PC-9 (cell line): ENCODE measurements around the gene MECP2. TPM values are rescaled to one million over a fixed set of nuclear protein-coding genes. Genes with fewer than 3 reads are reported as not detected.

ENCODE experiments used
- BruUV-seq: library from RNA; stranded (reverse); fragments of 400-500 nt; replicated peaks from 2 replicates; lab custom pipeline; 2021; lab: Mats Ljungman, UMichigan
- CTCF ChIA-PET: fragments of 300-600 bp; sonication (Branson Sonifier 250); formaldehyde crosslinking; loops from one replicate; lab custom pipeline; 2022; ENCODE audit warnings: antibody characterized with exemption; lab: Charles Lee
- POLR2A ChIA-PET: fragments of 300-600 bp; sonication (Branson Sonifier 250); formaldehyde crosslinking; loops from one replicate; lab custom pipeline; 2022; ENCODE audit warnings: antibody characterized with exemption; ENCODE audit not compliant: unreplicated experiment; lab: Charles Lee
- DNase-seq, 2 experiments: peaks; one replicate each; pipeline versions ENCODE4 v3.0.0 to v3.0.0-alpha.2; 2015 to 2022; ENCODE audit warnings: mixed read lengths in 1 of 2
- H2AFZ ChIP-seq: fragments of 200-600 bp; sonication (generic); 2 replicates; pipeline ENCODE4 v1.8.1; 2017; ENCODE audit warnings: antibody characterized with exemption
- H3F3A ChIP-seq: fragments of 200-600 bp; sonication (generic); 2 replicates; pipeline ENCODE4 v1.8.1; 2017; ENCODE audit warnings: antibody characterized with exemption, mild to moderate bottlenecking, low read depth; ENCODE audit not compliant: insufficient read depth
- H3K27ac ChIP-seq: fragments of 200-600 bp; sonication (generic); 2 replicates; pipeline ENCODE4 v1.6.1; 2016; ENCODE audit warnings: mixed run types
- H3K27me3 ChIP-seq: fragments of 200-600 bp; sonication (generic); 2 replicates; pipeline ENCODE4 v1.6.1; 2016; ENCODE audit warnings: low read depth, mixed run types; ENCODE audit not compliant: insufficient read depth
- H3K36me3 ChIP-seq: fragments of 200-600 bp; sonication (generic); 2 replicates; pipeline ENCODE4 v1.6.1; 2016; ENCODE audit warnings: low read depth, mixed run types
- H3K4me1 ChIP-seq: fragments of 200-600 bp; sonication (generic); replicated peaks from 2 replicates; pipeline ENCODE4 v1.6.1; 2016; ENCODE audit warnings: mixed run types; ENCODE audit not compliant: insufficient read depth
- H3K4me2 ChIP-seq: fragments of 200-600 bp; sonication (generic); 2 replicates; pipeline ENCODE4 v1.6.1; 2017; ENCODE audit warnings: mixed run types
- H3K4me3 ChIP-seq: fragments of 200-600 bp; sonication (generic); 2 replicates; pipeline ENCODE4 v1.6.1; 2016; ENCODE audit warnings: mixed run types
- H3K79me2 ChIP-seq: fragments of 200-600 bp; sonication (generic); 2 replicates; pipeline ENCODE4 v1.6.1; 2017; ENCODE audit warnings: low read depth, mixed run types
- H3K9me2 ChIP-seq: fragments of 200-600 bp; sonication (generic); 2 replicates; pipeline ENCODE4 v1.8.1; 2017; ENCODE audit warnings: mild to moderate bottlenecking; ENCODE audit not compliant: insufficient read depth
- H3K9me3 ChIP-seq: fragments of 200-600 bp; sonication (generic); 2 replicates; pipeline ENCODE4 v1.8.1; 2016; ENCODE audit warnings: low read depth; ENCODE audit not compliant: insufficient read depth
- H4K20me1 ChIP-seq: fragments of 200-600 bp; sonication (generic); 2 replicates; pipeline ENCODE4 v1.8.1; 2017; ENCODE audit not compliant: insufficient read depth
- EZH2 ChIP-seq: fragments of 200-600 bp; sonication (generic); IDR thresholded peaks from 2 replicates; pipeline ENCODE4 v1.8.0; 2017; ENCODE audit warnings: antibody characterized with exemption, low read depth
- intact Hi-C: fragments of 100-400 bp; cut with micrococcal nuclease; formaldehyde crosslinking; loops from one replicate; pipeline ENCODE4 v1.10.0; 2022; ENCODE audit not compliant: unreplicated experiment
- total RNA-seq: library from RNA; stranded (reverse); gene quantifications from 2 replicates; pipeline ENCODE4 v1.2.3, GENCODE V29; 2021
- TF ChIP-seq, protein P1 (sequence below): fragments of 200-600 bp; sonication (generic); conservative IDR thresholded peaks from 2 replicates; pipeline ENCODE4 v1.6.1; 2017; ENCODE audit warnings: mixed run types, antibody characterized with exemption, mild to moderate bottlenecking, moderate library complexity

The MECP2 gene
- total RNA-seq, 1 experiment from 2014 or later: 85.6 TPM

DNA sequence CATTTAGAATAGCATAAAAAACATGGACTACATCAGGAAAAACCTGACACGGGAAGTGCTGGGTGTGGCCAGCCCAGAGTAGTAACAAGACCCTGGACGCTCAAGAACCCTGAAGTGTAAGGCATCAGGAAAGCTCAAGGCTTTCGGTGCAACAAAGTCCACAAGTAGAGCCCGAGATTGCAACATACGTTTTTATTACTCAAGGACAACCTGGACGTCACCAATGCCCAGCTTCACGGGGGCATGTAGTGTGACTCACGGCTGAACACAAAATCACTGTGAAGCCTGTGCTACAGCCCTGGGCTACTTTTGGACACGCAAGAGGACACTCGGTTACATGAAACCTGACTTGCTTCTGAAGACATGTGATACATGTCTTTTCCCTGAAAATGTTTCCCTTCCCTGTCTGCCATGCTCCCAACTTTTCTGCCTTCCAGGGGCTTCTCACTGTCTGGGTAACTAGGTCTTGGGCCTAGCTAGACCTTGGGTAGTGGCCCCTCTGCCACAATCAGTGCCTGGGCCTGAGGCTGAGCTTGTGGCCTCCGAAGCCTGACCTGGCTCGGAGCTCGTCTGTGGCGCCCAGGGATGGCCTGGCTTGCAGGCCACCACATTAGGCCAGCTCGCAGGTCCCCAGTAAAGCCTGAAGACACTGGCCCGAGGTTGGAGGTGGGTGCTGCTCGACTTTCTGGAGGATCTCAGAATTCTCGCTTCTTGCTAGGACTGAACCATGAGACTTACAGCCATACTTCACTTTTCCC lies 87.0 kb downstream of the MECP2 start:
- no peaks in the 10 kb centered on the region for H3K27me3 ChIP-seq
- no peaks in the 10 kb centered on the region for H3K9me3 ChIP-seq
- no peaks in the 10 kb centered on the region for H3K36me3 ChIP-seq
- DNase-seq: no peak
- H3K4me2 ChIP-seq: no peak overlapping the region
- intact Hi-C loops: no loop called here
- TF ChIP-seq, protein P1, sequence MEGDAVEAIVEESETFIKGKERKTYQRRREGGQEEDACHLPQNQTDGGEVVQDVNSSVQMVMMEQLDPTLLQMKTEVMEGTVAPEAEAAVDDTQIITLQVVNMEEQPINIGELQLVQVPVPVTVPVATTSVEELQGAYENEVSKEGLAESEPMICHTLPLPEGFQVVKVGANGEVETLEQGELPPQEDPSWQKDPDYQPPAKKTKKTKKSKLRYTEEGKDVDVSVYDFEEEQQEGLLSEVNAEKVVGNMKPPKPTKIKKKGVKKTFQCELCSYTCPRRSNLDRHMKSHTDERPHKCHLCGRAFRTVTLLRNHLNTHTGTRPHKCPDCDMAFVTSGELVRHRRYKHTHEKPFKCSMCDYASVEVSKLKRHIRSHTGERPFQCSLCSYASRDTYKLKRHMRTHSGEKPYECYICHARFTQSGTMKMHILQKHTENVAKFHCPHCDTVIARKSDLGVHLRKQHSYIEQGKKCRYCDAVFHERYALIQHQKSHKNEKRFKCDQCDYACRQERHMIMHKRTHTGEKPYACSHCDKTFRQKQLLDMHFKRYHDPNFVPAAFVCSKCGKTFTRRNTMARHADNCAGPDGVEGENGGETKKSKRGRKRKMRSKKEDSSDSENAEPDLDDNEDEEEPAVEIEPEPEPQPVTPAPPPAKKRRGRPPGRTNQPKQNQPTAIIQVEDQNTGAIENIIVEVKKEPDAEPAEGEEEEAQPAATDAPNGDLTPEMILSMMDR: no peak
- TF ChIP-seq EZH2: no peak
- CTCF ChIA-PET: no interaction called here
- H3K9me2 ChIP-seq: no peaks in the 10 kb centered on the region
- no peak overlapping the region for H3K27ac ChIP-seq
- H3F3A ChIP-seq: no peaks in the 10 kb centered on the region
- no peak overlapping the region for H3K4me3 ChIP-seq
- POLR2A ChIA-PET: interaction anchor here (0.5 to 0.7 kb wide), 2 partner anchors 373 to 522 kb away, joined by 3 to 5 read pairs; no protein-coding TSS in a partner anchor
- H3K4me1 ChIP-seq: no peaks in the 10 kb centered on the region
- H2AFZ ChIP-seq: no peak overlapping the region
- H3K79me2 ChIP-seq: no peaks in the 10 kb centered on the region
- BruUV-seq: no TSS peak
- H4K20me1 ChIP-seq: no peaks in the 10 kb centered on the region

DNA sequence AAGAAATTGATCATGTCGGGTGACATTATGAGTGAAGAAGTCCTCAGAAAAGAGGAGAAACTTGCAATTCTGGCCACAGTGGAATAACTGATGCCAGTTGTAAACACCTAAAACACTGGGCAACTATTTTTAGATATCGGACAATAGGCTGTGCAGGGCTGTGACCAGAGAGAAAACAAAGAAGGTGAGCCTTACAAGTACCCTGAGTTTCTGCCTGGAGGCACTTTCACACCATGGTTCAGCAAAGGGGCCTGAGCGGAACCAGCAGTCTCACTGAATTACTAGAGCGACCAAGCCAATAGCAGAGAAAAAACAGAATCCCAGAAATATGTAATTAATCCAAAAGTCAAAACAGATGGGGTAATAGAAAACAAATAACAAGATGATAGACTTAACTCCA lies 89.0 kb downstream of the MECP2 start:
- H3F3A ChIP-seq: peaks cover 4% of the 10 kb centered on the region; the same call in 1 of the 2 replicates

DNA sequence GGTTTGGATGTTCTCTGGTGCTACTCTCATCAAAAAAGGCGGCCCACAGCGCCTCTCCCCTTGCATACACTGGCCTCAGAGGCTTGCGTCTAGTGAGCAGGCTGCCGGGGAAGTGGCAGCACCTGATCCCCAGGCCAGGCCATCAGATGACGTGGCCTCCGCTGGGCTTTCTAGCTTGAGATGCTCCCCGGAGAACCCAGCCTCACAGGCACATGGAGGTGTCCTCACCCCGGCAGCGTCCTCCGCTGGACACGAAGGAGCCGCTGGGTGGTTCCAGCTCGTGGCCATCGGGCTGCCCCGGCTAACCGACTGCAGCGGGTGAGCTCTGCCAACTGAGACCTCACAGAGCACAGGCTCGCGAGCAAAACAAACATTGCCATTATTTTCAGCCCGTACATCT lies 90.6 kb downstream of the MECP2 start:
- H3K79me2 ChIP-seq: no peaks in the 10 kb centered on the region
- H3K4me3 ChIP-seq: no peak overlapping the region
- no peak overlapping the region for H3K27ac ChIP-seq
- H4K20me1 ChIP-seq: no peaks in the 10 kb centered on the region
- ChIA-PET POLR2A (no interaction called here), CTCF (no interaction called here)
- no TSS peak for BruUV-seq
- no peak for DNase-seq
- no peaks in the 10 kb centered on the region for H3K9me2 ChIP-seq
- H3K36me3 ChIP-seq: no peaks in the 10 kb centered on the region
- H3K4me1 ChIP-seq: peaks cover 7% of the 10 kb centered on the region
- H3K4me2 ChIP-seq: no peak overlapping the region
- intact Hi-C loops: no loop called here
- peaks cover 4% of the 10 kb centered on the region; the same call in 1 of the 2 replicates for H3F3A ChIP-seq
- TF ChIP-seq, protein P1: no peak
- no peak for TF ChIP-seq EZH2
- no peaks in the 10 kb centered on the region for H3K27me3 ChIP-seq
- no peaks in the 10 kb centered on the region for H3K9me3 ChIP-seq
- H2AFZ ChIP-seq: no peak overlapping the region

More for the DNA sequence above, 89.0 kb downstream of the MECP2 start:
- Histone ChIP-seq H3K4me3 (no peak overlapping the region), H3K36me3 (no peaks in the 10 kb centered on the region), H3K4me2 (no peak overlapping the region), H4K20me1 (no peaks in the 10 kb centered on the region), H2AFZ (no peak overlapping the region), H3K27ac (no peak overlapping the region), H3K4me1 (no peaks in the 10 kb centered on the region), H3K27me3 (no peaks in the 10 kb centered on the region), H3K79me2 (no peaks in the 10 kb centered on the region), H3K9me3 (no peaks in the 10 kb centered on the region), H3K9me2 (no peaks in the 10 kb centered on the region)
- BruUV-seq: no TSS peak
- intact Hi-C loops: no loop called here
- no peak for DNase-seq
- CTCF ChIA-PET: no interaction called here
- POLR2A ChIA-PET: no interaction called here
- TF ChIP-seq, protein P1: no peak
- TF ChIP-seq EZH2: no peak
